ENCODE results near the gene ABCB4.
"Not testable (repeated sequence)": the region's sequence is repeated elsewhere in the genome, so short reads cannot be mapped to it uniquely, and the experiment has no call there.

ABCB4 gene

GRCh38 chr7:87474533-87475358, 734 bp downstream of the ABCB4 start:
- DNase-seq (ENCODE audit: insufficient read length) (peak; percentile 14), FAIRE-seq (peak; percentile 96)
- no peak for TF ChIP-seq TAF1 (IDR thresholded peaks at IDR 0.05; ENCODE audit: borderline replicate concordance, low read depth, low read length)
- TF ChIP-seq POLR2AphosphoS5 (IDR thresholded peaks at IDR 0.05; ENCODE audit: low read depth, low read length): no peak; the same call in 1 of the 2 replicates
- no peak; the same call in 1 of the 2 replicates for TF ChIP-seq POLR2A (IDR thresholded peaks at IDR 0.05; ENCODE audit: low read depth, low read length)

- DNase-seq (ENCODE audit: insufficient read length): no peak
- no peak for FAIRE-seq
- no peak for TF ChIP-seq TAF1 (IDR thresholded peaks at IDR 0.05; ENCODE audit: borderline replicate concordance, low read depth, low read length)
- no peak for TF ChIP-seq POLR2A (IDR thresholded peaks at IDR 0.05; ENCODE audit: low read depth, low read length)
- no peak for TF ChIP-seq POLR2AphosphoS5 (IDR thresholded peaks at IDR 0.05; ENCODE audit: low read depth, low read length)
Measured at GRCh38 chr7:87473986-87474385, 1.5 kb downstream of the ABCB4 start.

GRCh38 chr7:87473192-87473591, 2.3 kb downstream of the ABCB4 start:
- FAIRE-seq (no peak), DNase-seq (ENCODE audit: insufficient read length) (no peak)
- no peak for TF ChIP-seq POLR2AphosphoS5 (IDR thresholded peaks at IDR 0.05; ENCODE audit: low read depth, low read length)
- TF ChIP-seq TAF1 (IDR thresholded peaks at IDR 0.05; ENCODE audit: borderline replicate concordance, low read depth, low read length): no peak
- TF ChIP-seq POLR2A (IDR thresholded peaks at IDR 0.05; ENCODE audit: low read depth, low read length): no peak

GRCh38 chr7:87471473-87471872, 4.0 kb downstream of the ABCB4 start:
- DNase-seq (ENCODE audit: insufficient read length) (no peak), FAIRE-seq (no peak)
- no peak for TF ChIP-seq POLR2A (IDR thresholded peaks at IDR 0.05; ENCODE audit: low read depth, low read length)
- no peak for TF ChIP-seq TAF1 (IDR thresholded peaks at IDR 0.05; ENCODE audit: borderline replicate concordance, low read depth, low read length)
- no peak for TF ChIP-seq POLR2AphosphoS5 (IDR thresholded peaks at IDR 0.05; ENCODE audit: low read depth, low read length)

- DNase-seq (ENCODE audit: insufficient read length); FAIRE-seq: not testable (repeated sequence)
Measured at GRCh38 chr7:87469204-87469603, 6.3 kb downstream of the ABCB4 start.

- FAIRE-seq; DNase-seq (ENCODE audit: insufficient read length): not testable (repeated sequence)
Measured at GRCh38 chr7:87465534-87465880, 10.0 kb downstream of the ABCB4 start.

- not testable (repeated sequence) for FAIRE-seq
Measured at GRCh38 chr7:87464830-87465533, 10.5 kb downstream of the ABCB4 start.

GRCh38 chr7:87463982-87464381, 11.5 kb downstream of the ABCB4 start:
- no peak for FAIRE-seq
- TF ChIP-seq POLR2A (IDR thresholded peaks at IDR 0.05; ENCODE audit: low read depth, low read length): no peak
- no peak for TF ChIP-seq POLR2AphosphoS5 (IDR thresholded peaks at IDR 0.05; ENCODE audit: low read depth, low read length)
- no peak for TF ChIP-seq TAF1 (IDR thresholded peaks at IDR 0.05; ENCODE audit: borderline replicate concordance, low read depth, low read length)
- no peak for DNase-seq (ENCODE audit: insufficient read length)

More at GRCh38 chr7:87464830-87465533, 10.5 kb downstream of the ABCB4 start:
- DNase-seq (ENCODE audit: insufficient read length): not testable (repeated sequence)

GRCh38 chr7:87460444-87460843, 15.0 kb downstream of the ABCB4 start:
- not testable (repeated sequence) for FAIRE-seq; DNase-seq (ENCODE audit: insufficient read length)

- DNase-seq (ENCODE audit: insufficient read length) (no peak), FAIRE-seq (no peak)
- TF ChIP-seq TAF1 (IDR thresholded peaks at IDR 0.05; ENCODE audit: borderline replicate concordance, low read depth, low read length) (no peak), POLR2A (IDR thresholded peaks at IDR 0.05; ENCODE audit: low read depth, low read length) (no peak), POLR2AphosphoS5 (IDR thresholded peaks at IDR 0.05; ENCODE audit: low read depth, low read length) (no peak)
Measured at GRCh38 chr7:87459941-87460340, 15.5 kb downstream of the ABCB4 start.

- FAIRE-seq (no peak), DNase-seq (ENCODE audit: insufficient read length) (no peak)
- TF ChIP-seq POLR2AphosphoS5 (IDR thresholded peaks at IDR 0.05; ENCODE audit: low read depth, low read length) (no peak), TAF1 (IDR thresholded peaks at IDR 0.05; ENCODE audit: borderline replicate concordance, low read depth, low read length) (no peak), POLR2A (IDR thresholded peaks at IDR 0.05; ENCODE audit: low read depth, low read length) (no peak)
Measured at GRCh38 chr7:87458148-87458547, 17.3 kb downstream of the ABCB4 start.

- TF ChIP-seq TAF1 (IDR thresholded peaks at IDR 0.05; ENCODE audit: borderline replicate concordance, low read depth, low read length): no peak
- no peak for TF ChIP-seq POLR2A (IDR thresholded peaks at IDR 0.05; ENCODE audit: low read depth, low read length)
- TF ChIP-seq POLR2AphosphoS5 (IDR thresholded peaks at IDR 0.05; ENCODE audit: low read depth, low read length): no peak
- FAIRE-seq (no peak), DNase-seq (ENCODE audit: insufficient read length) (no peak)
Measured at GRCh38 chr7:87456247-87456646, 19.2 kb downstream of the ABCB4 start.

- TF ChIP-seq POLR2AphosphoS5 (IDR thresholded peaks at IDR 0.05; ENCODE audit: low read depth, low read length) (no peak), POLR2A (IDR thresholded peaks at IDR 0.05; ENCODE audit: low read depth, low read length) (no peak), TAF1 (IDR thresholded peaks at IDR 0.05; ENCODE audit: borderline replicate concordance, low read depth, low read length) (no peak)
- no peak for DNase-seq (ENCODE audit: insufficient read length)
- FAIRE-seq: no peak
Measured at GRCh38 chr7:87452279-87452678, 23.2 kb downstream of the ABCB4 start.
